K562 (cell line): ENCODE measurements around the gene GMIP. TPM values are rescaled to one million over a fixed set of nuclear protein-coding genes. Genes with fewer than 3 reads are reported as not detected.

Source experiments
- CHD2 ChIP-seq: IDR thresholded peaks from 2 replicates; pipeline ENCODE4 v1.6.1; 2011; ENCODE audit warnings: low read depth, low read length
- E4F1 ChIP-seq: fragments of 250-450 bp; sonication (Bioruptor Pico); IDR thresholded peaks from 2 replicates; pipeline ENCODE4 v1.5.0; 2021; ENCODE audit warnings: mild to moderate bottlenecking, borderline replicate concordance
- ETV1 ChIP-seq: fragments of 450-650 bp; conservative IDR thresholded peaks from 2 replicates; pipeline ENCODE4 v1.6.1; 2016; ENCODE audit warnings: missing genetic modification characterization, control low read depth, low read depth, missing compliant biosample characterization
- ETV5 ChIP-seq: sonication (generic); formaldehyde crosslinking; IDR thresholded peaks from 2 replicates; pipeline ENCODE4 v1.4.0; 2020; ENCODE audit warnings: low read depth, mild to moderate bottlenecking, missing genetic modification reagents
- FIP1L1 ChIP-seq: fragments of 200-400 bp; formaldehyde crosslinking; IDR thresholded peaks from 2 replicates; pipeline ENCODE4 v1.6.1; 2018; ENCODE audit warnings: mild to moderate bottlenecking, low read depth, low read length; ENCODE audit not compliant: poor library complexity, severe bottlenecking
- HBP1 ChIP-seq: fragments of 450-650 bp; formaldehyde crosslinking; IDR thresholded peaks from 2 replicates; pipeline ENCODE4 v1.4.0; 2022; ENCODE audit warnings: missing genetic modification characterization
- ID3 ChIP-seq, 2 experiments: fragments of 250-450 bp in 1 of 2; fragments of 450-650 bp in 1 of 2; sonication (Bioruptor Pico) in 1 of 2; IDR thresholded peaks; 2 replicates each; pipeline versions ENCODE4 v1.6.1 to v1.8.0; 2016 to 2021; ENCODE audit warnings: mild to moderate bottlenecking in 2 of 2, moderate library complexity in 2 of 2, missing compliant biosample characterization in 1 of 2, missing genetic modification characterization in 1 of 2
- KHSRP ChIP-seq: fragments of 450-650 bp; IDR thresholded peaks from 2 replicates; pipeline ENCODE4 v1.6.1; 2017
- MLX ChIP-seq, 2 experiments: fragments of 450-650 bp in 1 of 2; sonication (generic) in 1 of 2; formaldehyde crosslinking; conservative IDR thresholded peaks; 2 replicates each; pipeline versions ENCODE4 v1.4.0 to v1.8.1; 2020 to 2022; ENCODE audit warnings: mild to moderate bottlenecking in 1 of 2, missing genetic modification reagents in 1 of 2
- MXD1 ChIP-seq: fragments of 250-450 bp; sonication (Bioruptor Pico); IDR thresholded peaks from 2 replicates; pipeline ENCODE4 v1.8.0; 2021; ENCODE audit warnings: borderline replicate concordance, mild to moderate bottlenecking, moderate library complexity; ENCODE audit not compliant: poor library complexity, severe bottlenecking
- MYNN ChIP-seq, 2 experiments: sonication (generic); formaldehyde crosslinking in 1 of 2; IDR thresholded peaks; 2 replicates each; pipeline versions ENCODE4 v1.5.0 to v1.6.1; 2016 to 2020; ENCODE audit warnings: antibody characterized with exemption in 1 of 2, missing genetic modification reagents in 1 of 2
- NONO ChIP-seq, 2 experiments: fragments of 200-400 bp in 1 of 2; fragments of 450-650 bp in 1 of 2; formaldehyde crosslinking in 1 of 2; IDR thresholded peaks; 2 replicates each; pipeline ENCODE4 v1.6.1; 2017; ENCODE audit warnings: low read depth in 2 of 2, mild to moderate bottlenecking in 2 of 2, moderate library complexity in 2 of 2, low read length in 1 of 2
- POLR2B ChIP-seq: fragments of 450-650 bp; IDR thresholded peaks from 2 replicates; pipeline ENCODE4 v1.6.1; 2018; ENCODE audit warnings: low read depth; ENCODE audit not compliant: partially characterized antibody
- PTBP1 ChIP-seq: fragments of 200-400 bp; formaldehyde crosslinking; IDR thresholded peaks from 2 replicates; pipeline ENCODE4 v1.6.1; 2017; ENCODE audit warnings: low read depth, low read length
- RNF2 ChIP-seq: sonication (generic); IDR thresholded peaks from 2 replicates; pipeline ENCODE4 v1.6.1; 2016
- RNF219 ChIP-seq: fragments of 250-450 bp; sonication (Bioruptor Pico); IDR thresholded peaks from 2 replicates; pipeline ENCODE4 v1.5.0; 2022; ENCODE audit warnings: mild to moderate bottlenecking
- polyA plus RNA-seq, 8 experiments: library from polyadenylated mRNA; depleted of rRNA in 4 of 8; stranded (reverse) in 5 of 8; unstranded in 3 of 8; fragments of >200 nt; fragmentation: Nextera tagmentation in 2 of 8; fragmentation: Illumina TruSeq in 1 of 8; extraction: Ambion mirVana in 2 of 8; extraction: Trizol in 1 of 8; gene quantifications; 2 replicates each; pipeline versions ENCODE4 v1.2.1 to v1.2.3, GENCODE V29; 2011 to 2014; ENCODE audit warnings: inconsistent platforms in 1 of 8, missing spikeins in 1 of 8
- total RNA-seq, 7 experiments: library from RNA; depleted of rRNA in 6 of 7; stranded (reverse); fragments of >200 nt in 6 of 7; fragmentation: Illumina TruSeq in 2 of 7; extraction: Trizol in 2 of 7; gene quantifications; 2 replicates each; pipeline versions ENCODE4 v1.2.1 to v1.2.3, GENCODE V29; 2011 to 2021; ENCODE audit warnings: low replicate concordance in 1 of 7

GMIP gene
- total and polyA plus RNA-seq, 9 of the 15 experiments (the other 6 are each of a cell fraction or from before 2014, with no cell fraction given) = 0.14 to 15.8 (median 3.2) TPM

GRCh38 chr19:19643158-19644053, at the start of gene GMIP (continued):
- TF ChIP-seq HBP1 (0 out of 2 replicates have a peak, but pooled peaks have one; percentile 13), FIP1L1 (peak; percentile 43), KHSRP (no peak), ETV5 (CRISPR knock-in tag) (peak; percentile 76; the same call in 1 of the 2 replicates), POLR2B (no peak), RNF219 (CRISPR knock-in tag) (no peak), E4F1 (CRISPR knock-in tag) (no peak), CHD2 (0 out of 2 replicates have a peak, but pooled peaks have one; percentile 17), RNF2 (no peak), ID3 (CRISPR knock-in tag; IDR thresholded peaks at IDR 0.05) (no peak), ID3 (tag; IDR thresholded peaks at IDR 0.05) (no peak), MLX (CRISPR knock-in tag; conservative IDR thresholded peaks at IDR 0.05) (no peak), MYNN (IDR thresholded peaks at IDR 0.05) (no peak), MYNN (CRISPR knock-in tag; IDR thresholded peaks at IDR 0.05) (no peak), PTBP1 (no peak), ETV1 (tag) (peak; percentile 25; the same call in 1 of the 2 replicates), NONO (IDR thresholded peaks at IDR 0.05; ENCODE audit: low read depth in 2 of 2, low read length in 1 of 2) (no peak), MXD1 (CRISPR knock-in tag) (no peak)
